HepG2 (cell line): ENCODE measurements around the gene PANK1. TPM values are rescaled to one million over a fixed set of nuclear protein-coding genes. Genes with fewer than 3 reads are reported as not detected.

Experiments
- BHLHE40 ChIP-seq: IDR thresholded peaks from 2 replicates; pipeline ENCODE4 v1.6.1; 2011; ENCODE audit warnings: low read length, improper control_type of control experiment
- CBX5 ChIP-seq: sonication (generic); formaldehyde crosslinking; IDR thresholded peaks from 2 replicates; pipeline ENCODE4 v1.4.0; 2020; ENCODE audit warnings: missing genetic modification reagents, borderline replicate concordance
- HNF4G ChIP-seq, 2 experiments: sonication (generic) in 1 of 2; formaldehyde crosslinking in 1 of 2; IDR thresholded peaks; 2 replicates each; pipeline versions ENCODE4 v1.4.0 to v1.6.1; 2011 to 2020; ENCODE audit warnings: borderline replicate concordance in 2 of 2, low read depth in 2 of 2, mild to moderate bottlenecking in 2 of 2, low read length in 1 of 2, missing genetic modification reagents in 1 of 2, moderate library complexity in 1 of 2
- ISX ChIP-seq: sonication (generic); formaldehyde crosslinking; conservative IDR thresholded peaks from 2 replicates; pipeline ENCODE4 v1.5.0; 2020; ENCODE audit warnings: missing genetic modification reagents
- PAF1 ChIP-seq: IDR thresholded peaks from 2 replicates; pipeline ENCODE4 v1.6.1; 2016; ENCODE audit warnings: missing genetic modification reagents, missing compliant biosample characterization
- PITX1 ChIP-seq: sonication (generic); formaldehyde crosslinking; IDR thresholded peaks from 2 replicates; pipeline ENCODE4 v1.5.1; 2020; ENCODE audit warnings: mild to moderate bottlenecking, missing genetic modification reagents
- PPARG ChIP-seq: conservative IDR thresholded peaks from 2 replicates; pipeline ENCODE4 v1.6.1; 2016; ENCODE audit warnings: missing biosample characterization, missing genetic modification reagents
- REL ChIP-seq: sonication (generic); formaldehyde crosslinking; conservative IDR thresholded peaks from 2 replicates; pipeline ENCODE4 v1.8.0; 2022; ENCODE audit warnings: mild to moderate bottlenecking, missing genetic modification reagents, moderate library complexity
- SETDB1 ChIP-seq: sonication (generic); formaldehyde crosslinking; IDR thresholded peaks from 2 replicates; pipeline ENCODE4 v1.5.1; 2020; ENCODE audit warnings: missing genetic modification reagents, mild to moderate bottlenecking, borderline replicate concordance
- SOX13 ChIP-seq, 3 experiments: fragments of 450-650 bp in 1 of 3; sonication (generic) in 1 of 3; formaldehyde crosslinking in 1 of 3; IDR thresholded peaks in 2 of 3; conservative IDR thresholded peaks in 1 of 3; 2 replicates each; pipeline versions ENCODE4 v1.5.0 to v1.6.1; 2016 to 2020; ENCODE audit warnings: antibody characterized with exemption in 1 of 3, mild to moderate bottlenecking in 1 of 3, missing compliant biosample characterization in 1 of 3, missing genetic modification reagents in 1 of 3, moderate library complexity in 1 of 3
- ZFP36L1 ChIP-seq: sonication (generic); formaldehyde crosslinking; IDR thresholded peaks from 2 replicates; pipeline ENCODE4 v1.8.0; 2022; ENCODE audit warnings: mild to moderate bottlenecking, missing genetic modification reagents, moderate library complexity
- ZMYM2 ChIP-seq: sonication (generic); formaldehyde crosslinking; IDR thresholded peaks from 2 replicates; pipeline ENCODE4 v1.8.0; 2022; ENCODE audit warnings: mild to moderate bottlenecking, missing genetic modification reagents
- ZNF20 ChIP-seq: sonication (generic); formaldehyde crosslinking; IDR thresholded peaks from 2 replicates; pipeline ENCODE4 v1.4.0; 2020; ENCODE audit warnings: mild to moderate bottlenecking, moderate library complexity, missing genetic modification reagents
- ZNF44 ChIP-seq: sonication (generic); formaldehyde crosslinking; IDR thresholded peaks from 2 replicates; pipeline ENCODE4 v1.5.1; 2020; ENCODE audit warnings: mild to moderate bottlenecking, missing genetic modification reagents
- ZNF547 ChIP-seq: sonication (generic); formaldehyde crosslinking; IDR thresholded peaks from 2 replicates; pipeline ENCODE4 v1.5.1; 2020; ENCODE audit warnings: mild to moderate bottlenecking, missing genetic modification reagents
- ZNF556 ChIP-seq: sonication (generic); formaldehyde crosslinking; IDR thresholded peaks from 2 replicates; pipeline ENCODE4 v1.4.0; 2020; ENCODE audit warnings: mild to moderate bottlenecking, missing genetic modification reagents, borderline replicate concordance
- ZNF644 ChIP-seq: IDR thresholded peaks from 2 replicates; pipeline ENCODE4 v1.6.1; 2016; ENCODE audit warnings: low read depth
- ZNF720 ChIP-seq: sonication (generic); formaldehyde crosslinking; IDR thresholded peaks from 2 replicates; pipeline ENCODE4 v1.4.0; 2020; ENCODE audit warnings: missing genetic modification reagents
- polyA plus RNA-seq, 8 experiments: library from polyadenylated mRNA; depleted of rRNA in 3 of 8; stranded (reverse) in 7 of 8; unstranded in 1 of 8; fragments of >200 nt; fragmentation: Illumina TruSeq in 4 of 8; extraction: Trizol in 4 of 8; gene quantifications; 2 replicates each; pipeline versions ENCODE4 v1.2.1 to v1.2.3, GENCODE V29; 2011 to 2016; ENCODE audit warnings: low read depth in 4 of 8, missing spikeins in 1 of 8, mixed read lengths in 1 of 8; ENCODE audit not compliant: insufficient read depth in 1 of 8
- total RNA-seq, 5 experiments: library from RNA; depleted of rRNA; stranded (reverse); fragments of >200 nt; fragmentation: Illumina TruSeq; extraction: Trizol; gene quantifications; 2 replicates each; pipeline ENCODE4 v1.2.3, GENCODE V29; 2016; ENCODE audit warnings: low read depth in 1 of 5
- TF ChIP-seq, protein P1 (sequence below): IDR thresholded peaks from 2 replicates; pipeline ENCODE4 v1.6.1; 2016
- TF ChIP-seq, protein P2 (sequence below), 2 experiments: fragments of 450-650 bp in 1 of 2; sonication (generic) in 1 of 2; formaldehyde crosslinking; IDR thresholded peaks; 2 replicates each; pipeline versions ENCODE4 v1.5.0 to v1.8.0; 2020 to 2022; ENCODE audit warnings: mild to moderate bottlenecking in 1 of 2, missing genetic modification reagents in 1 of 2
- TF ChIP-seq, protein P3 (sequence below): sonication (generic); IDR thresholded peaks from 2 replicates; pipeline ENCODE4 v1.6.1; 2016; ENCODE audit warnings: low read depth, borderline replicate concordance
- TF ChIP-seq, protein P4 (sequence below): sonication (generic); formaldehyde crosslinking; IDR thresholded peaks from 2 replicates; pipeline ENCODE4 v1.9.0; 2021; ENCODE audit warnings: missing genetic modification reagents, borderline replicate concordance
- TF ChIP-seq, protein P5 (sequence below): sonication (generic); formaldehyde crosslinking; IDR thresholded peaks from 2 replicates; pipeline ENCODE4 v1.9.0; 2022; ENCODE audit warnings: low read depth, missing genetic modification reagents

Gene PANK1
- total and polyA plus RNA-seq, 2 of the 13 experiments (the other 11 are each of a cell fraction or from before 2014, with no cell fraction given), result 18.2 to 33.3 TPM

DNA sequence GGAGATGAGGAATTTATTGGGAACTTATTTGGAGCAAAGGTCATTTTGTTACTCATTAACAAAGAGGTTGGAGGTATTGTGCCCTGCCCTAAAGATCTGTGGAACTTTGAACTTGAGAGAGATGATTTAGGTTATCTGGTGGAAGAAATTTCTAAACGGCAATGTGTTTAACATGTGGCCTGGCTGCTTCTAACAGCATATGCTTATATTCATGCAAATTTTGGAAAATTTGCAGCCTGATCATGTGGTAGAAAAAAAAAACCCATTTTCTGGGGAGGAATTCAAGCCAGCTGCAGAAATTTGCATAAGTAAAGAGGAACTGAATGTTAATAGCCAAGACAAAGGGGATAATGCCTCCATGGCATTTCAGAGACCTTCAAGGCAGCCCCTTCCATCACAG, 10.7 kb upstream of the PANK1 start (continued):
- TF ChIP-seq, protein P1, sequence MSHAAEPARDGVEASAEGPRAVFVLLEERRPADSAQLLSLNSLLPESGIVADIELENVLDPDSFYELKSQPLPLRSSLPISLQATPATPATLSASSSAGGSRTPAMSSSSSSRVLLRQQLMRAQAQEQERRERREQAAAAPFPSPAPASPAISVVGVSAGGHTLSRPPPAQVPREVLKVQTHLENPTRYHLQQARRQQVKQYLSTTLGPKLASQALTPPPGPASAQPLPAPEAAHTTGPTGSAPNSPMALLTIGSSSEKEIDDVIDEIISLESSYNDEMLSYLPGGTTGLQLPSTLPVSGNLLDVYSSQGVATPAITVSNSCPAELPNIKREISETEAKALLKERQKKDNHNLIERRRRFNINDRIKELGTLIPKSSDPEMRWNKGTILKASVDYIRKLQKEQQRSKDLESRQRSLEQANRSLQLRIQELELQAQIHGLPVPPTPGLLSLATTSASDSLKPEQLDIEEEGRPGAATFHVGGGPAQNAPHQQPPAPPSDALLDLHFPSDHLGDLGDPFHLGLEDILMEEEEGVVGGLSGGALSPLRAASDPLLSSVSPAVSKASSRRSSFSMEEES (CRISPR knock-in tag), result no peak
- peak; percentile 67; the same call in 1 of the 2 replicates for TF ChIP-seq PPARG (CRISPR knock-in tag)
- TF ChIP-seq, protein P2, sequence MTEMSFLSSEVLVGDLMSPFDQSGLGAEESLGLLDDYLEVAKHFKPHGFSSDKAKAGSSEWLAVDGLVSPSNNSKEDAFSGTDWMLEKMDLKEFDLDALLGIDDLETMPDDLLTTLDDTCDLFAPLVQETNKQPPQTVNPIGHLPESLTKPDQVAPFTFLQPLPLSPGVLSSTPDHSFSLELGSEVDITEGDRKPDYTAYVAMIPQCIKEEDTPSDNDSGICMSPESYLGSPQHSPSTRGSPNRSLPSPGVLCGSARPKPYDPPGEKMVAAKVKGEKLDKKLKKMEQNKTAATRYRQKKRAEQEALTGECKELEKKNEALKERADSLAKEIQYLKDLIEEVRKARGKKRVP (CRISPR knock-in tag; IDR thresholded peaks at IDR 0.05), result no peak
- peak; percentile 77; the same call in 1 of the 2 replicates for TF ChIP-seq SETDB1 (CRISPR knock-in tag)
- TF ChIP-seq ZMYM2 (CRISPR knock-in tag), result no peak
- no peak for TF ChIP-seq ISX (CRISPR knock-in tag)
- TF ChIP-seq ZNF720 (CRISPR knock-in tag), result no peak
- TF ChIP-seq CBX5 (CRISPR knock-in tag), result no peak
- no peak for TF ChIP-seq ZNF20 (CRISPR knock-in tag)
- TF ChIP-seq, protein P3, sequence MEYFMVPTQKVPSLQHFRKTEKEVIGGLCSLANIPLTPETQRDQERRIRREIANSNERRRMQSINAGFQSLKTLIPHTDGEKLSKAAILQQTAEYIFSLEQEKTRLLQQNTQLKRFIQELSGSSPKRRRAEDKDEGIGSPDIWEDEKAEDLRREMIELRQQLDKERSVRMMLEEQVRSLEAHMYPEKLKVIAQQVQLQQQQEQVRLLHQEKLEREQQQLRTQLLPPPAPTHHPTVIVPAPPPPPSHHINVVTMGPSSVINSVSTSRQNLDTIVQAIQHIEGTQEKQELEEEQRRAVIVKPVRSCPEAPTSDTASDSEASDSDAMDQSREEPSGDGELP, result no peak
- no peak for TF ChIP-seq BHLHE40
- TF ChIP-seq ZFP36L1, result no peak
- no peak for TF ChIP-seq SOX13 (IDR thresholded peaks at IDR 0.05)
- TF ChIP-seq SOX13 (CRISPR knock-in tag; conservative IDR thresholded peaks at IDR 0.05 in 1 of 2, IDR thresholded peaks at IDR 0.05 in 1 of 2), result 0 out of 4 replicates have a peak, but pooled peaks of 1 of the 2 experiments have one; percentile 20
- TF ChIP-seq PITX1 (CRISPR knock-in tag), result no peak
- TF ChIP-seq REL (CRISPR knock-in tag), result no peak
- TF ChIP-seq PAF1 (CRISPR knock-in tag), result no peak
- peak; percentile 10; the same call in 1 of the 2 replicates for TF ChIP-seq ZNF644 (CRISPR knock-in tag)
- no peak for TF ChIP-seq ZNF556
- no peak for TF ChIP-seq ZNF44 (CRISPR knock-in tag)
- TF ChIP-seq HNF4G (IDR thresholded peaks at IDR 0.05; ENCODE audit: borderline replicate concordance, low read depth, low read length), result peak; percentile 60; the same call in 1 of the 2 replicates
- no peak for TF ChIP-seq HNF4G (CRISPR knock-in tag; IDR thresholded peaks at IDR 0.05; ENCODE audit: borderline replicate concordance, low read depth)
- TF ChIP-seq, protein P4, sequence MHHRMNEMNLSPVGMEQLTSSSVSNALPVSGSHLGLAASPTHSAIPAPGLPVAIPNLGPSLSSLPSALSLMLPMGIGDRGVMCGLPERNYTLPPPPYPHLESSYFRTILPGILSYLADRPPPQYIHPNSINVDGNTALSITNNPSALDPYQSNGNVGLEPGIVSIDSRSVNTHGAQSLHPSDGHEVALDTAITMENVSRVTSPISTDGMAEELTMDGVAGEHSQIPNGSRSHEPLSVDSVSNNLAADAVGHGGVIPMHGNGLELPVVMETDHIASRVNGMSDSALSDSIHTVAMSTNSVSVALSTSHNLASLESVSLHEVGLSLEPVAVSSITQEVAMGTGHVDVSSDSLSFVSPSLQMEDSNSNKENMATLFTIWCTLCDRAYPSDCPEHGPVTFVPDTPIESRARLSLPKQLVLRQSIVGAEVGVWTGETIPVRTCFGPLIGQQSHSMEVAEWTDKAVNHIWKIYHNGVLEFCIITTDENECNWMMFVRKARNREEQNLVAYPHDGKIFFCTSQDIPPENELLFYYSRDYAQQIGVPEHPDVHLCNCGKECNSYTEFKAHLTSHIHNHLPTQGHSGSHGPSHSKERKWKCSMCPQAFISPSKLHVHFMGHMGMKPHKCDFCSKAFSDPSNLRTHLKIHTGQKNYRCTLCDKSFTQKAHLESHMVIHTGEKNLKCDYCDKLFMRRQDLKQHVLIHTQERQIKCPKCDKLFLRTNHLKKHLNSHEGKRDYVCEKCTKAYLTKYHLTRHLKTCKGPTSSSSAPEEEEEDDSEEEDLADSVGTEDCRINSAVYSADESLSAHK (CRISPR knock-in tag), result no peak
- TF ChIP-seq, protein P5, sequence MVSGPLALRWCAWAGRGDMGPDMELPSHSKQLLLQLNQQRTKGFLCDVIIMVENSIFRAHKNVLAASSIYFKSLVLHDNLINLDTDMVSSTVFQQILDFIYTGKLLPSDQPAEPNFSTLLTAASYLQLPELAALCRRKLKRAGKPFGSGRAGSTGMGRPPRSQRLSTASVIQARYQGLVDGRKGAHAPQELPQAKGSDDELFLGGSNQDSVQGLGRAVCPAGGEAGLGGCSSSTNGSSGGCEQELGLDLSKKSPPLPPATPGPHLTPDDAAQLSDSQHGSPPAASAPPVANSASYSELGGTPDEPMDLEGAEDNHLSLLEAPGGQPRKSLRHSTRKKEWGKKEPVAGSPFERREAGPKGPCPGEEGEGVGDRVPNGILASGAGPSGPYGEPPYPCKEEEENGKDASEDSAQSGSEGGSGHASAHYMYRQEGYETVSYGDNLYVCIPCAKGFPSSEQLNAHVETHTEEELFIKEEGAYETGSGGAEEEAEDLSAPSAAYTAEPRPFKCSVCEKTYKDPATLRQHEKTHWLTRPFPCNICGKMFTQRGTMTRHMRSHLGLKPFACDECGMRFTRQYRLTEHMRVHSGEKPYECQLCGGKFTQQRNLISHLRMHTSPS (CRISPR knock-in tag), result no peak
- TF ChIP-seq ZNF547, result no peak
